ENCODE data around the gene SACS.
A peak's percentile ranks its signal among the peaks of the same experiment; 100 is the strongest.

Gene SACS

DNA sequence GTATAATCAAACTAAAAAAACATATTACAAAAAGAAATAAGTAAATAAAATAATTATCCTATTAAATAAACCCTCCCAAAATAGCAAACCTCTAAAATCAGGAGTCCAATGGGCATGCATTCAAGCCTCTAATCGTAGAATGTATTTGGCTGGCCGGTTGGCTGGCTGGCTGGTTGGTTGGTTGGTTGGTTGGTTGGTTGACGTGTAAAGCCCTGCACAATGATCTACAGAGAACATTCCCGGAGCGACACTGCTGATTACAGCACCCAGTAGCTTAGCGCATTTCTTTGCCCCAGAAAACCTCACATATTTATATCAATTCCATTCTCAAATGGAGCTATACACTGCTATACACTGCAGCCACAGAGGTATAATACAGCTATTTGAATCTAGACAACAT is 65.6 kb downstream of the SACS start:
- no peak overlapping the region for H3K4me3 ChIP-seq (replicated peaks in 1 of 2; ENCODE audit: low read depth in 2 of 2, low read length in 2 of 2)
- TF ChIP-seq, protein P1, sequence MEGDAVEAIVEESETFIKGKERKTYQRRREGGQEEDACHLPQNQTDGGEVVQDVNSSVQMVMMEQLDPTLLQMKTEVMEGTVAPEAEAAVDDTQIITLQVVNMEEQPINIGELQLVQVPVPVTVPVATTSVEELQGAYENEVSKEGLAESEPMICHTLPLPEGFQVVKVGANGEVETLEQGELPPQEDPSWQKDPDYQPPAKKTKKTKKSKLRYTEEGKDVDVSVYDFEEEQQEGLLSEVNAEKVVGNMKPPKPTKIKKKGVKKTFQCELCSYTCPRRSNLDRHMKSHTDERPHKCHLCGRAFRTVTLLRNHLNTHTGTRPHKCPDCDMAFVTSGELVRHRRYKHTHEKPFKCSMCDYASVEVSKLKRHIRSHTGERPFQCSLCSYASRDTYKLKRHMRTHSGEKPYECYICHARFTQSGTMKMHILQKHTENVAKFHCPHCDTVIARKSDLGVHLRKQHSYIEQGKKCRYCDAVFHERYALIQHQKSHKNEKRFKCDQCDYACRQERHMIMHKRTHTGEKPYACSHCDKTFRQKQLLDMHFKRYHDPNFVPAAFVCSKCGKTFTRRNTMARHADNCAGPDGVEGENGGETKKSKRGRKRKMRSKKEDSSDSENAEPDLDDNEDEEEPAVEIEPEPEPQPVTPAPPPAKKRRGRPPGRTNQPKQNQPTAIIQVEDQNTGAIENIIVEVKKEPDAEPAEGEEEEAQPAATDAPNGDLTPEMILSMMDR (IDR thresholded peaks at IDR 0.05; ENCODE audit: low read depth, low read length), result no peak
- DNase-seq (ENCODE audit: low read depth in 2 of 2), result no peak

DNA sequence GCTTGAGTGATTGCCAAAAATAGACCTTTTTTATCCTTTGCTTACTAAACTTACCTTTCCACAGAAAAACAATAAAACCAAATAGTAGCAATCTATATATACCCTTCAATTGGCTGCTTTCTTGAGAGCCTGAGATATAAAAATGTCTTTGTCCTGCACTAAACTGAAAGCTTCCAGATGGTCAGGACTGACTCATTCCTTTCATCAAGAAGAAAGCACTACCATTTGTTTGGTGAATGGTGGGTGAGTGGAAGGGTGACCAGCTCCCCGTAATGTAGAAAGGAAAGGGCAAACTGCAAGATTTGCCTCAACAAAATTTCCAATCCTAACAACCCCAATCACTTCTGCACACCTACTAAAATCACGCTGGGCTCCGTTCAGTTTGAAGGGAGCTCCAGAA is 67.8 kb downstream of the SACS start:
- TF ChIP-seq, protein P1 (IDR thresholded peaks at IDR 0.05; ENCODE audit: low read depth, low read length), result no peak
- no peak overlapping the region for H3K4me3 ChIP-seq (replicated peaks in 1 of 2; ENCODE audit: low read depth in 2 of 2, low read length in 2 of 2)
- peak in 1 of 2 donors; percentile 28 for DNase-seq (ENCODE audit: low read depth in 2 of 2)

DNA sequence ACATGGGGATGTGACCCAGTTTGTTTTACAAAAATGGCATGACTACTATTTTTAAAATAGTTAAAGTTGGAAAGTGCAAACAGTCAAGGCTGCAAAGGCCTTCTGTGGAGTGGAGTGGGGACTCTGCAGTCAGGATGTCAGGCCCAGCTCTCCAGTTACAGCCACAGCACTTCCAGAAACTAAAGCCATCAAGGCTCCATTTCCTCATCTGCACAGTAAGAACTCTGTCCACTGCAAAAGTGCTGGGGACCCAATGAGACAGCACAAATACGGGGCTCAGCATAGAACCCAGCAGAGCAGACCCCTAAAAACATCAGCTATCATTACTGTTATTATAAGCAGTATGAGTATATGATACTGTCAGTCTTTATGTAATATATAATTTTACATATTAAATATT is 73.6 kb downstream of the SACS start:
- no peak overlapping the region for H3K4me3 ChIP-seq (replicated peaks in 1 of 2; ENCODE audit: low read depth in 2 of 2, low read length in 2 of 2)
- TF ChIP-seq, protein P1 (IDR thresholded peaks at IDR 0.05; ENCODE audit: low read depth, low read length), result no peak

DNA sequence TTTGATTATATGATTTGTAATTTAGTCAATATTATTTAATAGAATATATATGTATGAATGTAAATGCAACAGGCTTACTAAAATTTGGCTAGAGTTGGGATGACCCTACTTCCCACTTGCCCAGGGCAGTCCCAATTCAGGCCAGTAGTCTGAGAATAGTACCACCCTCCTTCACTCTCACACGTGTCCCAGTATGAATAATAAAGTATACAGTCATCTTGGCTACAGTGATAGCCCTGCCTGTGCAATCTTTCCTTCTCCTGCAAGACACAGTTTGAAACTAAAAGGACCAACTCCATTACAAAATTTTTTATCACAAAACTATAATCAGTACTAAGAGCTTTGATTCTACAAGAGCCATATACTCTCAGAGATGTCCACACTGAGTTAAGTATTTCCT is 76.2 kb downstream of the SACS start:
- no peak overlapping the region for H3K4me3 ChIP-seq (replicated peaks in 1 of 2; ENCODE audit: low read depth in 2 of 2, low read length in 2 of 2)
- peak; percentile 10 to 54 for DNase-seq (ENCODE audit: low read depth in 2 of 2)
- TF ChIP-seq, protein P1 (IDR thresholded peaks at IDR 0.05; ENCODE audit: low read depth, low read length), result no peak

More for the DNA sequence above, 73.6 kb downstream of the SACS start:
- DNase-seq (ENCODE audit: low read depth in 2 of 2), result no peak

DNA sequence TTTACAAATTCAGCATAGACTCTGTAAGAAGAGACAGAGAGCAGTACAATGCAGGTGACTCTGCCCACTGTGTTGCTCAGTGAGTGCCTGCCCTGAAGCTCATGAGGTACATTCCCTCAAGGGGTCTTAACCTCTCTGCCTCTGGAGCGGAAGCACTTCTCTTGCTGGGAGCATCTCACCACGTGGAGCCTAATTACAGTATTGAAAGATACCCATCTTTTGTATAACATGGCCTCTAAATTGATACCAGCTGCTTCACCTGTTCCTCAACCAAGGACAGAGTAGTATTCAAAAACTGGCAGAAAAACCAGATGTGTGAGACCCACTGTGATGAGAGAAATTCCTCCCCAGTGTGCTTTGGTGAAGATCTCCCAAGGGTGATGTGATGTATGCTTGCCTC is 77.1 kb downstream of the SACS start:
- TF ChIP-seq, protein P1 (IDR thresholded peaks at IDR 0.05; ENCODE audit: low read depth, low read length), result no peak
- no peak for DNase-seq (ENCODE audit: low read depth in 2 of 2)
- H3K4me3 ChIP-seq (replicated peaks in 1 of 2; ENCODE audit: low read depth in 2 of 2, low read length in 2 of 2), result no peak overlapping the region

DNA sequence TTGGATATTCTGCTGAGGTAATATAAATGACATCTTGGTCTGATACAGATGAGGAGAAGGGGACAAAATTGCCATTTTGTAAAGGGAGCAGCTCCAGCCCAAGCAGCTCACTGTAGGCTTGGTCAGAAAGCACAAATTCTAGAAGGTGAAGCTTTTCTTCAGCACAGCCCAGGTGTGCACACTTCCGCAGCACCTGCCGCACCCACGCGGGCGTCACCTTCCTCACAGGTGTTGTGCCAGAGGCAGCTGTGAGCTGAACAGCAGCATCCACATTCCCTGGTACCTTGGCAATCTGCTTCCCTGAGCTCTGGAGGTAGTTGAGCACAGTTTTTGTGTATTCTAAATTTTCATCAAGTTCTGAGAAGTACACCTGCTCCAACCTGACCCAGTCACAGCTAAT is 79.0 kb downstream of the SACS start:
- TF ChIP-seq, protein P1 (IDR thresholded peaks at IDR 0.05; ENCODE audit: low read depth, low read length), result no peak
- no peak for DNase-seq (ENCODE audit: low read depth in 2 of 2)

DNA sequence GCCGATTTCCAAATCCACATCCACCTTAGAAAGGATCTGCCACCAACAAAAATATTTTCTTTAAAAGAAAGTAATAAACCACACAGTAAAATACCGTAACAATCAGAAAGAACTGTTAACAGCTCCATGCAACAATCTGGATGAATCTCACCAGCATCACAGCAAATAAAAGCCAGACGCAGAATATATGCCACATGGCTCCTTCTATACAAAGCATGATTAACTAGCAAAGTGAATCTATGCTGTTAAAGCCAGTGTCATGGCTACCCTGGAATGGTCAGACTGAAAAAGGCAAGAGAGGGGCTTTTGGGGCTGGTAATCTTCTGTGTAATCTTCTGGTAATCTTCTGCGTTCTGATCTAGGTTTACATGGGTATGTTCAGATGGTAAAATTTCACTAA is 81.3 kb downstream of the SACS start:
- H3K4me3 ChIP-seq (replicated peaks in 1 of 2; ENCODE audit: low read depth in 2 of 2, low read length in 2 of 2), result no peak overlapping the region

More for the DNA sequence above, 79.0 kb downstream of the SACS start:
- H3K4me3 ChIP-seq (replicated peaks in 1 of 2; ENCODE audit: low read depth in 2 of 2, low read length in 2 of 2), result no peak overlapping the region

More for the DNA sequence above, 81.3 kb downstream of the SACS start:
- no peak for DNase-seq (ENCODE audit: low read depth in 2 of 2)
- TF ChIP-seq, protein P1 (IDR thresholded peaks at IDR 0.05; ENCODE audit: low read depth, low read length), result no peak

Data from cardiac fibroblast (primary cell).